ACC112 (cell line): ENCODE results near the gene FOSB.

ENCODE experiments used
- H2AFZ ChIP-seq: fragments of 200-600 bp; sonication (generic); one replicate; pipeline ENCODE4 v1.6.0; 2017; ENCODE audit warnings: antibody characterized with exemption, low read length; ENCODE audit not compliant: unreplicated experiment
- H3K27ac ChIP-seq: fragments of 200-600 bp; sonication (generic); 2 replicates; pipeline ENCODE4 v1.5.1; 2014; ENCODE audit warnings: low read depth, mild to moderate bottlenecking, antibody characterized with exemption, low read length, moderate library complexity
- H3K27me3 ChIP-seq: fragments of 200-600 bp; sonication (generic); 2 replicates; pipeline ENCODE4 v1.6.1; 2014; ENCODE audit warnings: mild to moderate bottlenecking, antibody characterized with exemption, low read length, moderate library complexity, mixed read lengths; ENCODE audit not compliant: insufficient read depth
- H3K36me3 ChIP-seq: fragments of 200-600 bp; sonication (generic); 2 replicates; pipeline ENCODE4 v1.6.1; 2016; ENCODE audit warnings: mild to moderate bottlenecking, antibody characterized with exemption, low read length, moderate library complexity, mixed read lengths; ENCODE audit not compliant: insufficient read depth
- H3K4me1 ChIP-seq: fragments of 200-600 bp; sonication (generic); one replicate; pipeline ENCODE4 v1.6.1; 2016; ENCODE audit warnings: low read length, mixed read lengths; ENCODE audit not compliant: insufficient read depth, unreplicated experiment, control insufficient read depth
- H3K4me3 ChIP-seq: fragments of 200-600 bp; sonication (generic); 2 replicates; pipeline ENCODE4 v1.5.1; 2014; ENCODE audit warnings: mild to moderate bottlenecking, low read depth, low read length
- H3K79me2 ChIP-seq: fragments of 200-600 bp; sonication (generic); one replicate; pipeline ENCODE4 v1.6.0; 2016; ENCODE audit warnings: low read length; ENCODE audit not compliant: control insufficient read depth, unreplicated experiment, insufficient read depth

FOSB gene

DNA sequence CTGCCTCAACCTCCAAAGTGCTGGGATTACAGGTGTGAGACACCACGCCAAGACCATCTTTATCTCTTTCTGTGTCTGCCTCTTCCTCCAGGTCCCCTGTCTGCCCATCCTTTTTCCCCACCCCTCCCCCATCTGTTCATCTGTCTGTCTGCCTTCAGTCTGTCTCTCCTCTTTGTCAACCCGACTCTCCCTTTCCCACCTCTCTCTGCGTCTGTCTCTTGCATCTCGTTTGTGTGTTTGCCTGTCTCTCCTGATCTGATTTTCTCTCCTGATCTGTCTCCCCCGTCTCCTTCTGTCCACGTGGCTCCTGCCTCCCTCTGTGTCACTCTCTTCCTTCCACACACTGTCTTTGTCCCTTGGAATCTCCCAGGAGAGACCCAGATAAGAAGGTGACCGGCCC lies 49.4 kb downstream of the FOSB start:
- Histone ChIP-seq H3K27ac (no peak overlapping the region), H3K36me3 (no peaks in the 10 kb centered on the region), H3K27me3 (no peaks in the 10 kb centered on the region), H3K4me1 (peaks cover 16% of the 10 kb centered on the region), H3K79me2 (peaks cover 28% of the 10 kb centered on the region), H3K4me3 (no peak overlapping the region), H2AFZ (no peak overlapping the region)

DNA sequence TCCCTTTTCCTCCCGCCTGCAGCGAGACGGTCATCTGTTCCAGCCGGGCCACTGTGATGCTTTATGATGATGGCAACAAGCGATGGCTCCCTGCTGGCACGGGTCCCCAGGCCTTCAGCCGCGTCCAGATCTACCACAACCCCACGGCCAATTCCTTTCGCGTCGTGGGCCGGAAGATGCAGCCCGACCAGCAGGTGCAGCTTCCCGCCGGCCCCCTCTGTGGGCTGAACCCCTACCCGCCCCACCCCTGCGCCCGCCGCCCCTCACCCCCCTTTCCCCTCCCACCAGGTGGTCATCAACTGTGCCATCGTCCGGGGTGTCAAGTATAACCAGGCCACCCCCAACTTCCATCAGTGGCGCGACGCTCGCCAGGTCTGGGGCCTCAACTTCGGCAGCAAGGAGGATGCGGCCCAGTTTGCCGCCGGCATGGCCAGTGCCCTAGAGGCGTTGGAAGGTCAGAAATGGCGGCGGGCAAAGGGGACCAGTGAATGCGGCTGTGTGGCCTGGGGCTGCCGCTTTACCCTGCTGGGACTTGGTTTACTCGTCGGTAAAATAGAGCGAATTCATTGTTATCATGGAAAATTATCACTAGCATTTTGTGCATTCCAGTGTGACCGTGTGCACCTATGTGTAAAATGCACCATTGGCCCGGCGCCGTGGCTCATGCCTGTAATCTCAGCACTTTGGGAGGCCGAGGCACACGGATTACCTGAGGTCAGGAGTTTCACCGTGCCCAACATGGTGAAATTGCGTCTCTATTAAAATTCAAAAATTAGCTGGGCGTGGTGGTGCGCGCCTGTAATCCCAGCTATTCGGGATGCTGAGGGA lies 50.1 kb downstream of the FOSB start:
- Histone ChIP-seq H3K4me1 (peaks cover 20% of the 10 kb centered on the region), H3K27ac (no peak overlapping the region), H3K4me3 (no peak overlapping the region), H3K79me2 (peaks cover 26% of the 10 kb centered on the region), H3K36me3 (no peaks in the 10 kb centered on the region), H3K27me3 (no peaks in the 10 kb centered on the region), H2AFZ (no peak overlapping the region)

DNA sequence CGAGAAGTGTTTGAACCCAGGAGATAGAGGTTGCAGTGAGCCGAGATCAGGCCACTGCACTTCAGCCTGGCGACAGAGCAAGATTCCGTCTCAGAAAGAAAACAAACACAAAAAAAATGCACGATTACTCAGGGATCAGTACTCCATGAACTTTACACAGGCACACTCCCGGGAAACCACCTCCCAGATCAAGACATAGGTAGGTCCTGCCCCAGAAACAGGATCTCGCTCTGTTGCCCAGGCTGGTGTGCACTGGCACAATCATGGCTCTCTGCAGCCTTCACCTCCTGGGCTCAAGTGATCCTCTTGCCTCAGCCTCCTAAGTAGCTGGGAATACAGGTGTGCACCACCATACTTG lies 50.7 kb downstream of the FOSB start:
- H3K27ac ChIP-seq = no peak overlapping the region
- no peak overlapping the region for H2AFZ ChIP-seq
- H3K36me3 ChIP-seq = no peaks in the 10 kb centered on the region
- H3K27me3 ChIP-seq = no peaks in the 10 kb centered on the region
- H3K4me3 ChIP-seq = no peak overlapping the region
- H3K79me2 ChIP-seq = peaks cover 22% of the 10 kb centered on the region
- H3K4me1 ChIP-seq = peaks cover 21% of the 10 kb centered on the region

DNA sequence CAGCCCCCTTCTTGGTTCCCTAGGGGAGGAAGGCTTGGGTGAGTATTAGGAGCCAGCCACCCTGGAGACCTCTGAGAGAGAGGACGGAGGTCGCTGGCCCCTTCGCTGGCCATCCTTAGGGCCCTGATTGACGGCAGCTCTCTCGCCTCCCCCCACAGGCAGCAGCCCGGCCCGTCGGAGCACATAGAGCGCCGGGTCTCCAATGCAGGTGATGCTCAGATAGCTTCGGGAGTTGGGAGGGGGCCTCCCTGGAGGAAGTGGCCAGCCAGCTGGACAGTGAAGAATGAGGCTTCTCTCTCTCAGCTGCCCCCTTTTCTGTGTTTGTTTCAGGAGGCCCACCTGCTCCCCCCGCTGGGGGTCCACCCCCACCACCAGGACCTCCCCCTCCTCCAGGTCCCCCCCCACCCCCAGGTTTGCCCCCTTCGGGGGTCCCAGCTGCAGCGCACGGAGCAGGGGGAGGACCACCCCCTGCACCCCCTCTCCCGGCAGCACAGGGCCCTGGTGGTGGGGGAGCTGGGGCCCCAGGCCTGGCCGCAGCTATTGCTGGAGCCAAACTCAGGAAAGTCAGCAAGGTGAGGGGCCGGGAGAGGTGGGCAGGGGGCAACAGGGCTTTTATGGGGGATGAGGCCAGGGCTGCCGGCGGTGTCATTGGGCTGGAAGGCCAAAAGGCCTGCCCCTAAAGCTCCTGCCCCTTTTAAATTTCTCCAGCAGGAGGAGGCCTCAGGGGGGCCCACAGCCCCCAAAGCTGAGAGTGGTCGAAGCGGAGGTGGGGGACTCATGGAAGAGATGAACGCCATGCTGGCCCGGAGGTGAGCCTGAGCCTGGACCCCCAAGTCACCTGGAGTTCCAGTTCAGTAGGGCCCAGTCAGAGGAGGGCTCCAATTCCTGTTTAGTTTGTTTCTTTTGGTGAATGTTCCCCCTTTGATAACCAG lies 54.5 kb downstream of the FOSB start:
- Histone ChIP-seq H3K4me1 (peaks cover 7% of the 10 kb centered on the region), H3K27ac (no peak overlapping the region), H2AFZ (no peak overlapping the region), H3K79me2 (no peaks in the 10 kb centered on the region), H3K4me3 (no peak overlapping the region), H3K36me3 (0 out of 2 replicates have a peak, but pooled peaks cover 7% of the 10 kb centered on the region), H3K27me3 (no peaks in the 10 kb centered on the region)

DNA sequence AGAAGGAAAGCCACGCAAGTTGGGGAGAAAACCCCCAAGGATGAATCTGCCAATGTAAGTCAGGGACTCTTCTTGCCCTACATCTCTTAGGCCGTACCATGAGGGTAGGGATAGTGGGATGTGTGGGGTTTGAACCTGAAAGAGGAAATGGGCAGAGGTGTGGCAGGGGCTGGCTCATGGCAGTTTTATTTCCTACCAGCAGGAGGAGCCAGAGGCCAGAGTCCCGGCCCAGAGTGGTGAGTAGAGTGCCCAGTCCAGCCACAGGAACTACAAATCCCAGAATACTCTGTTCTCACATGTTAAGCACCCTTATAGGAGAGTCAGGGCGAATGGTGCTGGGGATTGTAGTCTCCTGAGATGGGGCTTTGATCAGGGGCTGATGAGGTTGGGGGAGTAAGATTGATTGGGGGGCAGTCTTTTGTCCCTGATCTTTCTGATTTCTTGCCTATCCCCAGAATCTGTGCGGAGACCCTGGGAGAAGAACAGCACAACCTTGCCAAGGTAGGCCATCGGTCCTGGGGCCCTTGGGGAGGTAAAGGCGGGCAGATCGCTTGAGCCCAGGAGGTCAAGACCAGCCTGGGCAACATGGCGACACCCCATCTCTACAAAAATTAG lies 56.0 kb downstream of the FOSB start:
- H3K27ac ChIP-seq = no peak overlapping the region
- H3K79me2 ChIP-seq = no peaks in the 10 kb centered on the region
- H3K36me3 ChIP-seq = peaks cover 12% of the 10 kb centered on the region; the same call in 1 of the 2 replicates
- no peaks in the 10 kb centered on the region for H3K27me3 ChIP-seq
- H2AFZ ChIP-seq = no peak overlapping the region
- peaks cover 7% of the 10 kb centered on the region for H3K4me1 ChIP-seq
- no peak overlapping the region for H3K4me3 ChIP-seq

- Histone ChIP-seq H2AFZ (no peak overlapping the region), H3K27me3 (no peaks in the 10 kb centered on the region), H3K4me1 (peaks cover 7% of the 10 kb centered on the region), H3K4me3 (no peak overlapping the region), H3K79me2 (no peaks in the 10 kb centered on the region), H3K27ac (no peak overlapping the region), H3K36me3 (peaks cover 12% of the 10 kb centered on the region)
Measured at GRCh38 chr19:45524575-45525129, 56.9 kb downstream of the FOSB start.
